ENCODE results near the gene PDE12. TPM values are rescaled to one million over a fixed set of nuclear protein-coding genes. Genes with fewer than 3 reads are reported as not detected.
"Not testable (repeated sequence)": the region's sequence is repeated elsewhere in the genome, so short reads cannot be mapped to it uniquely, and the experiment has no call there.

The PDE12 gene
- total RNA-seq, 2 donors from 2014 or later: 7.5 to 13.5 TPM

DNA sequence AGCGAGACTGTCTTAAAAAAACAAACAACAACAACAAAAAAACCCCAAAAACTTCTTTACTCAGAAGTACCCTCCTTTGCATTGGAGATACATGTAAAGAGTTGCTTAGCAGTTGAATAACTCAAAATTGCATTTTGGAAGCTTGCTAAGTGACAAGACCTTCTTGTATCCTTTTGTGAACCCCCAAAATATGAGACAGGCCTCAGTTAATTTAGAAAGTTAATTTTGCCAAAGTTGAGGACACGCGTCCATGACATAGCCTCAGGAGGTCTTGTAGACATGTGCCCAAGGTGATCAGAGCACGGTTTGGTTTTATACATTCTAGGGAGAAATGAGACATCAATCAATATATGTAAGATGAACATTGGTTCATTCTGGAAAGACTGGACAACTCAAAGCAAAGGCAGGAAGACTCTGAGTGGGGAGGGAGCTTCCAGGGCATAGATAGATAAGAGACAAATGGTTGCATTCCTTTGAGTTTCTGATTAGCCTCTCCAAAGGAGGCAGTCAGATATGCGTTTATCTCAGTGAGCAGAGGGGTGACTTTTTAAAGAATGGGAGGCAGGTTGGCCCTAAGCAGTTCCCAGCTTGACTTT lies 42.8 kb downstream of the PDE12 start:
- no peak for DNase-seq
- Histone ChIP-seq H3K4me3 (peak overlapping the region in 1 of 2 donors; percentile 17), H3K27ac (peak overlapping the region; percentile 85 to 100 (median 95)), H3K4me1 (peaks cover 31% of the 10 kb centered on the region), H3K9me3 (no peaks in the 10 kb centered on the region), H3K36me3 (replicated peaks in 1 of 2; ENCODE audit: insufficient read depth in 1 of 2, low read depth in 2 of 2) (no peaks in the 10 kb centered on the region), H3K27me3 (no peaks in the 10 kb centered on the region)
- intact Hi-C loops (cut with DNase I): no loop called here
- ATAC-seq: no peak
- TF ChIP-seq CTCF (IDR thresholded peaks at IDR 0.05): no peak
- no peak for TF ChIP-seq POLR2A (IDR thresholded peaks at IDR 0.05)
- 36 to 52% methylated on average over 5 of the region's 5 CpGs for WGBS, 2 donors

GRCh38 chr3:57600195-57600594 lies 44.1 kb downstream of the PDE12 start:
- 84 to 88% methylated on average over 2 of the region's 2 CpGs for WGBS, 2 donors
- ATAC-seq: no peak
- Histone ChIP-seq H3K4me3 (no peak overlapping the region), H3K27ac (no peak overlapping the region), H3K36me3 (replicated peaks in 1 of 2; ENCODE audit: insufficient read depth in 1 of 2, low read depth in 2 of 2) (no peaks in the 10 kb centered on the region), H3K4me1 (peaks cover 22% of the 10 kb centered on the region), H3K9me3 (no peaks in the 10 kb centered on the region), H3K27me3 (no peaks in the 10 kb centered on the region)
- no peak for TF ChIP-seq CTCF (IDR thresholded peaks at IDR 0.05)
- TF ChIP-seq POLR2A (IDR thresholded peaks at IDR 0.05): no peak
- DNase-seq: no peak
- intact Hi-C loops (cut with DNase I): no loop called here

- Histone ChIP-seq H3K9me3 (peaks cover 0 to 6% (median 0%) of the 10 kb centered on the region in 3 donors), H3K4me1 (no peaks in the 10 kb centered on the region), H3K36me3 (replicated peaks in 1 of 2; ENCODE audit: insufficient read depth in 1 of 2, low read depth in 2 of 2) (no peaks in the 10 kb centered on the region), H3K4me3 (no peak overlapping the region), H3K27me3 (no peaks in the 10 kb centered on the region), H3K27ac (no peak overlapping the region)
- ATAC-seq: no peak
- no peak for DNase-seq
- 59 to 86% methylated on average over 2 of the region's 2 CpGs for WGBS, 2 donors
- intact Hi-C loops (cut with DNase I): no loop called here
- no peak for TF ChIP-seq POLR2A (IDR thresholded peaks at IDR 0.05)
- no peak for TF ChIP-seq CTCF (IDR thresholded peaks at IDR 0.05)
Observed at GRCh38 chr3:57604971-57605370, 48.9 kb downstream of the PDE12 start.

DNA sequence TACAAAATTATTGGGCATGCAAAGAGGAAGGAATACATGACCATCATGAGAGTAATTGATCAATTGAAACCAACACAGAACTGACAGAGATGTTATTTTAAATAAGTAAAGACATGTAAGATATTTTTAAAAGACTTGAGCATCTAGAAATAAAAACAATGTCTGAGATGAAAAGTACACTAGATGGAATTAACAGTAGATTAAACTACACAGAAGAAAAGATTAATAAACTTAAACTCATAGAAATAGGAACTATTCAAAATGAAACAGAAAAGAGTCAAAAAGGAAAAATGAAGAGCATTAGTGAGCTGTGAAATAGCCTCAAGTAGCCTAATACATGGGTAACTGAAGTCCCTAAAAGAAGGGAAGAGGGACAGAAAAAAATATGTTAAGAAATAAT lies 49.6 kb downstream of the PDE12 start:
- no peak for ATAC-seq
- DNase-seq: no peak
- no peak for TF ChIP-seq CTCF (IDR thresholded peaks at IDR 0.05)
- no peak for TF ChIP-seq POLR2A (IDR thresholded peaks at IDR 0.05)
- Histone ChIP-seq H3K4me3 (no peak overlapping the region), H3K4me1 (no peaks in the 10 kb centered on the region), H3K9me3 (peaks cover 0 to 6% (median 0%) of the 10 kb centered on the region in 3 donors), H3K27ac (no peak overlapping the region), H3K27me3 (no peaks in the 10 kb centered on the region), H3K36me3 (replicated peaks in 1 of 2; ENCODE audit: insufficient read depth in 1 of 2, low read depth in 2 of 2) (no peaks in the 10 kb centered on the region)
- intact Hi-C loops (cut with DNase I): no loop called here

- DNase-seq; H3K27ac ChIP-seq; intact Hi-C loops (cut with DNase I); H3K9me3 ChIP-seq; ATAC-seq; H3K4me3 ChIP-seq; H3K4me1 ChIP-seq; H3K36me3 ChIP-seq (replicated peaks in 1 of 2; ENCODE audit: insufficient read depth in 1 of 2, low read depth in 2 of 2); H3K27me3 ChIP-seq: not testable (repeated sequence)
- WGBS, 2 donors: 92 to 98% methylated on average over 5 of the region's 5 CpGs
Observed at GRCh38 chr3:57611870-57612269, 55.8 kb downstream of the PDE12 start.

Data from body of pancreas (tissue), 4 donors.